Measurements from ENCODE around the gene SLCO2B1.

Gene SLCO2B1

DNA sequence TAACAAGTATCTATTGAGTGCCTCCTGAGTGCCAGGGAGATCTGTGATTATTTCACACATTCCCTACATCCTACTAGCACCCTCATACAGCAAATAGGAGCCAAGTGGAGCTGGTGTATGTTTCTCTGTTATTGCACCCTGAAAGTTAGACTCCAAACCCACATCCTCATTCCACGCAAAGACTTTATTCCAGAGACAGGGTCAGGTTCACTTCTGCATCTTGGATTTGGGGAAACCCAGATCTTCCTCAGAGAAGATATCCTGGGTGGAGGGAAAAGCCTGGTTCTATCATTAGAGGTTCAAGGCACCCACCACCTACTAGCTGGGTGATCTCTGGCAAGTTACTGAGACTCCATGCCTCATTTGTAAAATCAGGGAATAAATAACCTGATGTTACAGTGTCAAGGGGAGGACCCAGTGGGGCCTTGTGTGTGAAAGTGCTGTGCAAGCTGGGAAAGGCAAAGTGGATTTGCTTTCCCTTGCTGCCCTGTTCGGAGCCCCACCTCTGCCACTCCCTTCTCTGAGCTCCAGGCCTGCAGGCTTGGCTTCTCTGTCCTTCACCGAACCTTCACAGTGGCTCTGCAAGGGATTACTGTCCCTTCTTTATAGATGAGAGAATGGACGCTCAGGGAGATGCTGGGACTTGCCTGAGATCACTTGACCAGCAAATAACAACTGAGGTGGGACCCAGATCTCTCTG is 991 bp upstream of the SLCO2B1 start:
- Histone ChIP-seq H3K4me3 (peak overlapping the region in 2 of 10 experiments; percentile 74 to 76; a peak in 3 of 20 replicates), H3K4me2 (peak overlapping the region in 5 of 11 experiments; percentile 64 to 100 (median 93); a peak in 9 of 22 replicates), H3K27ac (peak overlapping the region in 3 of 11 experiments; percentile 44 to 73 (median 55); a peak in 5 of 22 replicates), H3K9me3 (replicated peaks in 1 of 11) (no peaks in the 10 kb centered on the region), H3K4me1 (peaks cover 53 to 100% (median 78%) of the 10 kb centered on the region in 10 experiments), H3K27me3 (no peaks in the 10 kb centered on the region), H3K9ac (peak overlapping the region in 3 of 11 experiments; percentile 69 to 94 (median 80); a peak in 4 of 22 replicates), H4K20me1 (peaks cover 0 to 25% (median 0%) of the 10 kb centered on the region in 11 experiments; a peak in 4 of 22 replicates), H3K36me3 (peaks cover 0 to 35% (median 0%) of the 10 kb centered on the region in 11 experiments; a peak in 4 of 22 replicates)
- no peak for TF ChIP-seq Cebpa-rat (IDR thresholded peaks at IDR 0.05)

DNA sequence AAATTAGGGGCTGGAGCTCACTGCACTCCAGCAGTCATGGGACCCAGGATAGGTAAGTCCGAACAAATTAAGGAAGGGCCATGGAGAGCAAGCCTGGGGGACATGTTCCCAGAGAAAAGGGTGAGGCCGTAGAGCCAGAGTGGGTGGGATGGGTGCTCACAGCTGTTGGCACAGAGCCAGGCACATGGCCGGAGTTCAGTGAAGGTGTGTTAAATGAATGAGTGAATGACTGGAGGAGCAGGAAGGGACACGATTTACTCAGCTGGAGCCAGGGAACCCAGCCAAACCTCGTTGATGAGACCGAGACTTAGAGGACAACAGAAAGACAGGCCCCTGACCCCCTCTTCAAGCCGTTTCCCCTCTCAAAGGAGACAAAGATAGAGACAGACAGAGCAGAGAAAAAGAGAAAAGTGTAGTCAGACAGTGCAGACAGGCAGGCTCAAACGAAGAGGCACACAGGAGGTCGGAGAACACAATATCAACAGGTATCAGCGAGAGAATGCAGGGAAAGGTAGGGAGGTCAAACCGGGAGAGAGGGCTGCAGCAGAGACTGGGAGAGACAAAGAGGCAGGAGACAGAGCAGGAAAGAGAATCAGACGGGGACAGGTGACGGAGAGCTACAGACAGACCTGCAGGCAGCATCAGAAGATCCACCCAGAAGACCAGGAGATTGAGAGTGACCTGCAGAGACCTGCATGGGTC is 590 bp downstream of the SLCO2B1 start:
- Histone ChIP-seq H3K27me3 (no peaks in the 10 kb centered on the region), H3K4me2 (peak overlapping the region in 10 of 11 experiments; percentile 10 to 100 (median 52); a peak in 17 of 22 replicates), H3K9ac (peak overlapping the region in 3 of 11 experiments; percentile 69 to 94 (median 80); a peak in 6 of 22 replicates), H3K9me3 (replicated peaks in 1 of 11) (no peaks in the 10 kb centered on the region), H3K4me1 (peaks cover 43 to 100% (median 68%) of the 10 kb centered on the region in 10 experiments), H4K20me1 (peaks cover 0 to 41% (median 0%) of the 10 kb centered on the region in 11 experiments; a peak in 5 of 22 replicates), H3K27ac (peak overlapping the region in 3 of 11 experiments; percentile 44 to 73 (median 55); a peak in 6 of 22 replicates), H3K4me3 (peak overlapping the region in 4 of 10 experiments; percentile 41 to 76 (median 70); a peak in 7 of 20 replicates), H3K36me3 (peaks cover 0 to 51% (median 0%) of the 10 kb centered on the region in 11 experiments; a peak in 4 of 22 replicates)
- no peak for TF ChIP-seq Cebpa-rat (IDR thresholded peaks at IDR 0.05)

DNA sequence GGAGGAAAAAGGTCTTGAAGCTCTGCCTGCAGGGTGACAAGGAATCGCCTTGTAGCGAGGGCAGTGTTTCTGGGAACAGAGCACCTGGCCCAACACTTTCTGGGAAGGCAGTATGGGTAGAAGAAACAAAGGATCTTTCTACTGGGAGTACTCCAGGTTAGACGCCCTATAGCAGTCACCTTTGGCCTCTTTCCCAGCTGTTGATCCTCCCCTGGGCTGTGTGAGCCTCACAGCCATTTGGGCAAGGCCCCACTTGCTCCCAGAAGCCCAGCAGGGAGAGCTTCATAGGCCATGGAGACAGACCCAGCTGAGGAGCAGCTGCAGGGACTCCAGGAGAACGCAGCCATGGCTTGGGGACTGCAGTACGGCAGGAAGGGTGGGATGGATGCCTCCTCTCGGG is 1.2 kb downstream of the SLCO2B1 start:
- H3K27ac ChIP-seq, result peak overlapping the region in 3 of 11 experiments; percentile 44 to 73 (median 55); a peak in 5 of 22 replicates
- H3K4me3 ChIP-seq, result peak overlapping the region in 4 of 10 experiments; percentile 41 to 76 (median 70); a peak in 7 of 20 replicates
- H3K4me2 ChIP-seq, result peak overlapping the region in 5 of 11 experiments; percentile 29 to 100 (median 93); a peak in 8 of 22 replicates
- TF ChIP-seq Cebpa-rat (IDR thresholded peaks at IDR 0.05), result no peak
- peaks cover 37 to 94% (median 62%) of the 10 kb centered on the region in 10 experiments for H3K4me1 ChIP-seq
- H4K20me1 ChIP-seq, result peaks cover 0 to 46% (median 0%) of the 10 kb centered on the region in 11 experiments; a peak in 7 of 22 replicates
- peak overlapping the region in 3 of 11 experiments; percentile 69 to 94 (median 80); a peak in 6 of 22 replicates for H3K9ac ChIP-seq
- peaks cover 0 to 57% (median 0%) of the 10 kb centered on the region in 11 experiments; a peak in 5 of 22 replicates for H3K36me3 ChIP-seq
- no peaks in the 10 kb centered on the region for H3K27me3 ChIP-seq
- H3K9me3 ChIP-seq (replicated peaks in 1 of 11), result no peaks in the 10 kb centered on the region

DNA sequence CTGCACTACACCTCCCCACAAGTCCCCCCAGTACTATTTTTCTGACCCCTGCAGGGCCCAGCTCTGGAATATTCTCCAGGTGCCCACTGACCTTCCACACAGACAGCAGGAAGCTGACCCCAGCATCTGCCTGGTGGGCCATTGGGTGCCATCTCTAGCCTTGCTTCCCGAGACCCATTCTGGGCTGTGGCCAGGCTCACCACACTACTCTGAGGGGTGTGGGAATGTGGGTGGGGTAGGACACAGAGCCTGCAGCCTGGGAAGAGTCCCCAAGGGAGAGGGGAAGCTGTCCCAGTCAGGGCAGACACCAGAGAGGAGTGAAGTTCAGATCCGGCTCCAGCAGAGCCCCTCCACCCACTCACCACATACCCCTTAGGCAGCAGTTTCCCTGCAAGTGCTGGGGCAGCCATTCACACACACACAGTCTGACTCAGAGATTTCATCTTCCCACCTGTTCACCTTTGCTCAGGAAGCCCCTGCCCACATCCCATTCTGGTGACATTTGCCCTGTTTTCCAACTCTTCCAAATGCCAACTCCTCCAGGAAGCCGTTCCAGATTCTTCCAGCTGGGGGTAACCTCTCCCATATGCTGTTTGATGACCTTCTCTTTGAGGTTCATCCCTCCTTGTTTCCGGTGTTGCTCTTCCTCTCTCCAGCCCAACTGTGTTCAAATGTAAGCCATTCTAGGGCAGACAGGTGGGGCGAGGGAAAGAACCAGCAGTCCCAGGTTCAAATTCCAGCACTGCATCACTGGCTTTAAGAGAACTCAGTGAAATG is 1.9 kb downstream of the SLCO2B1 start:
- TF ChIP-seq Cebpa-rat (IDR thresholded peaks at IDR 0.05), result no peak
- H3K4me1 ChIP-seq, result peaks cover 30 to 91% (median 54%) of the 10 kb centered on the region in 10 experiments
- peaks cover 0 to 54% (median 0%) of the 10 kb centered on the region in 11 experiments; a peak in 7 of 22 replicates for H4K20me1 ChIP-seq
- peak overlapping the region in 3 of 11 experiments; percentile 69 to 94 (median 80); a peak in 6 of 22 replicates for H3K9ac ChIP-seq
- peak overlapping the region in 3 of 11 experiments; percentile 9 to 73 (median 55); a peak in 4 of 22 replicates for H3K27ac ChIP-seq
- H3K27me3 ChIP-seq, result no peaks in the 10 kb centered on the region
- peak overlapping the region; percentile 8 to 100 (median 57); a peak in 20 of 22 replicates for H3K4me2 ChIP-seq
- peaks cover 0 to 65% (median 0%) of the 10 kb centered on the region in 11 experiments; a peak in 6 of 22 replicates for H3K36me3 ChIP-seq
- H3K4me3 ChIP-seq, result peak overlapping the region in 3 of 10 experiments; percentile 67 to 76 (median 74); a peak in 6 of 20 replicates
- H3K9me3 ChIP-seq (replicated peaks in 1 of 11), result no peaks in the 10 kb centered on the region

DNA sequence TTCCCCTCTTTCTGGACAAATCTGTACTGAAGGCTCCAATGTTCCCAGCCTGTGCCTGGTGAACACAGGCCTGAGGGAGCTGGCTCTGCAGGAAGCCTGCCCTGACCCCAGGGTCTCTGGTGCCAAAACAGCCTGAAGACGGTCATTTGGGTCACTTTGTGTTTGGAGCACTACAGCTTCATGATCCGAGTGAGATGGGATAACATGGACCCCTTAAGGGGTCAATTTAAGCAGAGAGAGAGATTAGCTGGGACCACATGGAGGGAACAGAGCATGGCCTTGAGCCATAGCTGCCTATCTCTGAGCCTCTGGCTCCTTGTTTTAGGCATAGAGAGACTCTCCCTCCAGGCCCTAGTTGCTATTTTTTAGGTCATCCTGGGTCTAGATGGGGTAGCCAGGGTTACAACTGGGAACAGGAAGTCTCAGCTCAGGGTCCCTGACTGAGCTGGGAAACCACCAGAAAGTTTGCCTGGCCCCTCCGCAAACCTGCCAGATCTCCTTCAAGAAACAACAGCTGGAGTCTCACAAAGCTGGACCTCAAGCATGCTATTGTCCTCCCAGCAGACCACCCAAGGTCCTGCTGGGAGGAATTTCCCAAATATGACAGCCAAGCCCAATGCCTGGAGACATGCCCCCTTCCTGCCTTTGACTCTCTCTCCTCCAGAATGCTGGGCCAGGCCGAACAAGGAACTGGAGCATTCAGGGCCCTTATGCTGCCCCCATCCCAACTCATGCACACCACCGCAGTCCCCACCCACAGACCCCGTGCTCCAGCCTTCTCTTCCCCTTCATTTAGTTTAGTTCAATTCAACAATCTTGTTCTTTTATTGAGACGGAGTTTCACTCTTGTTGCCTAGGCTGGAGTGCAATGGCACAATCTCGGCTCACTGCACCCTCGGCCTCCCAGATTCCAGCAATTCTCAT is 4.0 kb downstream of the SLCO2B1 start:
- Histone ChIP-seq H3K4me2 (peak overlapping the region; percentile 10 to 100 (median 58); a peak in 20 of 22 replicates), H3K9me3 (replicated peaks in 1 of 11) (no peaks in the 10 kb centered on the region), H3K9ac (peak overlapping the region in 2 of 11 experiments; percentile 80 to 94; a peak in 4 of 22 replicates), H3K4me3 (peak overlapping the region in 3 of 10 experiments; percentile 39 to 76 (median 74); a peak in 5 of 20 replicates), H4K20me1 (peaks cover 0 to 75% (median 0%) of the 10 kb centered on the region in 11 experiments; a peak in 7 of 22 replicates), H3K4me1 (peaks cover 41 to 90% (median 59%) of the 10 kb centered on the region in 10 experiments), H3K36me3 (peaks cover 0 to 85% (median 0%) of the 10 kb centered on the region in 11 experiments; a peak in 6 of 22 replicates), H3K27ac (peak overlapping the region in 3 of 11 experiments; percentile 2 to 7 (median 4); a peak in 2 of 22 replicates), H3K27me3 (no peaks in the 10 kb centered on the region)
- no peak for TF ChIP-seq Cebpa-rat (IDR thresholded peaks at IDR 0.05)

DNA sequence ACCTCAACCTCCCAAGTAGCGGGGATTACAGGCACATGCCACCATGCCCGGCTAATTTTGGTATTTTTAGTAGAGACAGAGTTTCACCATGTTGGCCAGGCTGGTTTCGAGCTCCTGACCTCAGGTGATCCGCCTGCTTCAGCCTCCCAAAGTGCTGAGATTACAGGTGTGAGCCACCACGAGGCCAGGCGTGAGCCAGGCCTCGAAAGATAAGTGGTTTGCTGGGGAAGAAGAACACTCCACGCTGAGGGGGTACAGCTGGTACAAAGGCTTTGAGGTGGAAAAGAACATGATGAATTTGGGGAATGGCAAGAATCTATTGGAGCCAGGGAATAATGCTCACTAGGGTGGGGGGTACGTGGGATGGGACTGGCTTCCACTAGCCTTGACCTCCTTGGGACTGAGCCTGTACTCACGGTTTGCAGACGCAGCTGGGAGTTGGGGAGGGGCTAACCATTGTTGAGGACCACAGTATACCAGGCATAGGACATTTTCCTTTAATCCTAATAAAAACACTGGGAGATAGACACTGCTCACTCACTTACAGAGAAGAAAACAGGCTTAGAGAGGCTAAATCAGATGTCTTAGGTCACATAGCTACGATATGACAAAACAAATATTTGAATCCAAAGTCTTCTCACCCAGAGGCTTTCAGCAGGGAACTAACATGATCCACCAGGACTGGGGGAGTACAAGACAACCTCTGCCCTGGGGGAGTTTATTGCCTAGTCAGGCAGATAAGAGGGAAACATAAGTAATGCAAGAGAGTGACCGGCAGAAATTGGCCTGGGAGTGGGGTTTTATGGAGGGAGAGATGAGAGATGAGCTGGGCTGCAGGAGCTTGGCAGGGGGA is 4.9 kb downstream of the SLCO2B1 start:
- no peak for TF ChIP-seq Cebpa-rat (IDR thresholded peaks at IDR 0.05)
- H3K4me2 ChIP-seq, result peak overlapping the region in 8 of 11 experiments; percentile 10 to 100 (median 70); a peak in 14 of 22 replicates
- H4K20me1 ChIP-seq, result peaks cover 0 to 84% (median 0%) of the 10 kb centered on the region in 11 experiments; a peak in 7 of 22 replicates
- peak overlapping the region in 2 of 10 experiments; percentile 74 to 76; a peak in 4 of 20 replicates for H3K4me3 ChIP-seq
- H3K4me1 ChIP-seq, result peaks cover 50 to 90% (median 62%) of the 10 kb centered on the region in 10 experiments
- H3K9me3 ChIP-seq (replicated peaks in 1 of 11), result peaks cover 0 to 5% (median 0%) of the 10 kb centered on the region in 11 experiments; a peak in 4 of 22 replicates
- H3K27ac ChIP-seq, result no peak overlapping the region; a peak in 1 of 22 replicates
- H3K27me3 ChIP-seq, result no peaks in the 10 kb centered on the region
- peaks cover 0 to 94% (median 0%) of the 10 kb centered on the region in 11 experiments; a peak in 6 of 22 replicates for H3K36me3 ChIP-seq
- peak overlapping the region in 2 of 11 experiments; percentile 56 to 94; a peak in 3 of 22 replicates for H3K9ac ChIP-seq
